ENCODE data around the gene GRIN2B.

DNA sequence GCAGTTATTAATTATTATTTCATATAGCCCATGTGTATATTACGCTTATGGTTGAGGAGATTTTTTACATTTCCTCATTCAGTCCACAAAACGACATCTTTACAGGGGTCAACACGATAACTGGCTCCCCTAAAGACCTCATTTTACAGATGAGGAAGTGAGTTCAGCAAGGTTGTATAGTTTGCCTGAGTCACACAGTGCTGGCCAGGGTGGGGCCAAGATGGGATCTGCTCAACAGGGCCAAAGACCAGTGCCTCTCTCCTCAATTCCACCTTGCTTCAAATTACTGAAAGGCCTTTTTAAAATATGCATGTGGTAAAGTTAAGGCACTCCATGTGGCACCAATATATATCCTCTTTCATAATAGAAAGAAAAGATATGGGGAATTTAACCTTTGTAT is 13.1 kb downstream of the GRIN2B start:
- TF ChIP-seq, protein P1, sequence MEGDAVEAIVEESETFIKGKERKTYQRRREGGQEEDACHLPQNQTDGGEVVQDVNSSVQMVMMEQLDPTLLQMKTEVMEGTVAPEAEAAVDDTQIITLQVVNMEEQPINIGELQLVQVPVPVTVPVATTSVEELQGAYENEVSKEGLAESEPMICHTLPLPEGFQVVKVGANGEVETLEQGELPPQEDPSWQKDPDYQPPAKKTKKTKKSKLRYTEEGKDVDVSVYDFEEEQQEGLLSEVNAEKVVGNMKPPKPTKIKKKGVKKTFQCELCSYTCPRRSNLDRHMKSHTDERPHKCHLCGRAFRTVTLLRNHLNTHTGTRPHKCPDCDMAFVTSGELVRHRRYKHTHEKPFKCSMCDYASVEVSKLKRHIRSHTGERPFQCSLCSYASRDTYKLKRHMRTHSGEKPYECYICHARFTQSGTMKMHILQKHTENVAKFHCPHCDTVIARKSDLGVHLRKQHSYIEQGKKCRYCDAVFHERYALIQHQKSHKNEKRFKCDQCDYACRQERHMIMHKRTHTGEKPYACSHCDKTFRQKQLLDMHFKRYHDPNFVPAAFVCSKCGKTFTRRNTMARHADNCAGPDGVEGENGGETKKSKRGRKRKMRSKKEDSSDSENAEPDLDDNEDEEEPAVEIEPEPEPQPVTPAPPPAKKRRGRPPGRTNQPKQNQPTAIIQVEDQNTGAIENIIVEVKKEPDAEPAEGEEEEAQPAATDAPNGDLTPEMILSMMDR (IDR thresholded peaks at IDR 0.05): no peak
- TF ChIP-seq POLR2A (IDR thresholded peaks at IDR 0.05): no peak

Measured in esophagus squamous epithelium (tissue), 4 donors.